WI38 (cell line): ENCODE measurements around the gene C1orf35.

ENCODE experiments used
- H3K4me3 ChIP-seq: 2 replicates; pipeline ENCODE4 v1.5.1; 2011; ENCODE audit warnings: low read depth, mild to moderate bottlenecking, control low read depth, low read length
- TF ChIP-seq, protein P1 (sequence below): IDR thresholded peaks from 2 replicates; pipeline ENCODE4 v1.5.1; 2012; ENCODE audit warnings: low read depth, mild to moderate bottlenecking, control low read depth, low read length

Gene C1orf35

DNA sequence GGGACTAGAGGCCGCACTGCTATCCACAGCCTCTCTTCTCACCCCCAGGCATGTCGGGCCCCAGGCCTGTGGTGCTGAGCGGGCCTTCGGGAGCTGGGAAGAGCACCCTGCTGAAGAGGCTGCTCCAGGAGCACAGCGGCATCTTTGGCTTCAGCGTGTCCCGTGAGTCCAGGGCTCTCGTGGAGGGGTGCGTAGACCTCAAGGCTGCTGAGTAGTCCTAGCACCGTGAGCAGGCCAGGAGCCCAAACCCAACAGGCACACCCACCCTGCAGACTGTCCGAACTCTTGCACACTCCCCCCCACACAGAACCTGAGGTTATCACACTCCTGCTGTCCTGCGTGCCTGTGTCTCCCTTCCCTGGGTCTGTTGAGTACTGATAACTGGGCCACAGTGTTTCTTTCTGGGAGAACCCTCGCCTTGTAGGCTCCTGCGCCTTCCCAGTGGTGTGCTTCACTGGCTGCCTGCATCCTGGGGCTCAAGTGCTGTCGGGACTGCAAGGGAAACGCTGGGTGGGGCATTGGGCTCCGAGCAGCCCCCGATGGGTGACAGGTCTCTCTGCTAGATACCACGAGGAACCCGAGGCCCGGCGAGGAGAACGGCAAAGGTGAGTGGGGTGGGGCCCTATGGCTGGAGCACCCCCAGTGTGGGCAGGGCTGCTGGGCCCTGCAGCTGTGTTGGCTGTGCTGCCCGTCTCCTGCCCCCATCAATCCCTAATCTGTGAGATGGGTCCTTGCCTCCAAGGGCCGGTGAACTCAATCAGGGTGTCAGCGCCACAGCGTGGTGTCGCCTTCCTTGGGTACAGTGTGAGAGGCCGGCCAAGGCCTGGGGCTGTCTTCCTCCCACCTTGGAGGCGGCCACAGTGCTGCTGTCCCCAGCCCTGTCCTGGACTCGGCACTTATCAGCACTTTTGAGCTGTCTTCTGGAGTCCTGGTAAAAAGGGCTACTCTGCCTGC lies 42.6 kb upstream of the C1orf35 start:
- no peak overlapping the region for H3K4me3 ChIP-seq
- TF ChIP-seq, protein P1, sequence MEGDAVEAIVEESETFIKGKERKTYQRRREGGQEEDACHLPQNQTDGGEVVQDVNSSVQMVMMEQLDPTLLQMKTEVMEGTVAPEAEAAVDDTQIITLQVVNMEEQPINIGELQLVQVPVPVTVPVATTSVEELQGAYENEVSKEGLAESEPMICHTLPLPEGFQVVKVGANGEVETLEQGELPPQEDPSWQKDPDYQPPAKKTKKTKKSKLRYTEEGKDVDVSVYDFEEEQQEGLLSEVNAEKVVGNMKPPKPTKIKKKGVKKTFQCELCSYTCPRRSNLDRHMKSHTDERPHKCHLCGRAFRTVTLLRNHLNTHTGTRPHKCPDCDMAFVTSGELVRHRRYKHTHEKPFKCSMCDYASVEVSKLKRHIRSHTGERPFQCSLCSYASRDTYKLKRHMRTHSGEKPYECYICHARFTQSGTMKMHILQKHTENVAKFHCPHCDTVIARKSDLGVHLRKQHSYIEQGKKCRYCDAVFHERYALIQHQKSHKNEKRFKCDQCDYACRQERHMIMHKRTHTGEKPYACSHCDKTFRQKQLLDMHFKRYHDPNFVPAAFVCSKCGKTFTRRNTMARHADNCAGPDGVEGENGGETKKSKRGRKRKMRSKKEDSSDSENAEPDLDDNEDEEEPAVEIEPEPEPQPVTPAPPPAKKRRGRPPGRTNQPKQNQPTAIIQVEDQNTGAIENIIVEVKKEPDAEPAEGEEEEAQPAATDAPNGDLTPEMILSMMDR: no peak

GRCh38 chr1:228144993-228145343 lies 41.8 kb upstream of the C1orf35 start:
- TF ChIP-seq, protein P1: no peak
- H3K4me3 ChIP-seq: no peak overlapping the region

DNA sequence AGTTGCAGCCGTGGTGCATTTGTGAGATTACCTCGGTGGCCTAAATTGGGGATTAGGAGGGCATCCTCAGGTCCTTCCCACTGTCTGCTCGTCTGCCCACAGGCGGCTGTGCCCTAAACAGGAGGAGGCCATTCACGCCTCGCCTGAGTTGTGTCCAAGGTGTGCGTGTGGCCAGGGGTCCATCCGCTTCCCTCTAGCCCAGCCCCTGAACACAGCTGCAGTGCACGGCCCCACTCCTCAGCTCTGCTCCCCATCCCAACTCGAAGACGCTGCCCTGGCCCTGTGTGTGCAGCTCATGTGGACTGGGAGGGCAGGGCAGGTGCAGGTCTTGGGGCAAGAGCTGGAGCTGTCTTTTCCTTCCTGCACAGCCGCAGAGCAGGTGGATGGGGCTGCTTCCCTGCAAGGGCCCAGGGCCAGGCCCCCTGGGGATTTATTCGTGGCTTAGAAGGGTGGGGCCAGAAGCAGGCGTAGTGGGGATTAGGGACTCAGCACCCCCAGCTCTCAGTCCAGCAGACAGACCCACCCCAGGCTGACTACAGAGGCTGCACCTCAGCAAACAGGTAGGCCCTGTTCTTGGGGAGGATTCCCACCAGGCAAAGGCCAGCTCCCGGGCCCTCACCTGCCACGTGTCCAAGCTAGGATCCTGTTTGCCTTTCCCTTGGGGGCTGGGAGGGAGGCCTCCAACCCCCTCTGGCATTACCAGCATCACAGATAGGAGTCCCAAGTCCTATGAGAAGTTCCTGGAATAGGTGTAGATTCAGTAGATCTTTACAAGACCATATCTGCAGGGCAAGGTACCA lies 41.3 kb upstream of the C1orf35 start:
- TF ChIP-seq, protein P1: no peak
- H3K4me3 ChIP-seq: no peak overlapping the region

GRCh38 chr1:228143480-228144192 lies 40.5 kb upstream of the C1orf35 start:
- TF ChIP-seq, protein P1: no peak
- H3K4me3 ChIP-seq: no peak overlapping the region

GRCh38 chr1:228142701-228143136 lies 39.6 kb upstream of the C1orf35 start:
- H3K4me3 ChIP-seq: no peak overlapping the region
- TF ChIP-seq, protein P1: no peak

- no peak overlapping the region for H3K4me3 ChIP-seq
- TF ChIP-seq, protein P1: no peak
Observed at GRCh38 chr1:228142155-228142691, 39.1 kb upstream of the C1orf35 start.
